NT2/D1 (cell line): ENCODE data around the gene DISP2.
A peak's percentile ranks its signal among the peaks of the same experiment; 100 is the strongest.

Source experiments
- DNase-seq: peaks from one replicate; pipeline ENCODE4 v3.0.0-alpha.2; 2011; ENCODE audit warnings: low read depth, low spot score
- H3K27me3 ChIP-seq: 2 replicates; pipeline ENCODE4 v1.6.0; 2011; ENCODE audit warnings: mild to moderate bottlenecking; ENCODE audit not compliant: insufficient read length, insufficient read depth
- H3K36me3 ChIP-seq: 2 replicates; pipeline ENCODE4 v1.6.1; 2011; ENCODE audit warnings: mild to moderate bottlenecking, low read length, mixed read lengths; ENCODE audit not compliant: insufficient read depth, insufficient read length
- H3K4me1 ChIP-seq: 2 replicates; pipeline ENCODE4 v1.5.1; 2011; ENCODE audit not compliant: insufficient read depth, insufficient read length
- H3K4me3 ChIP-seq: 2 replicates; pipeline ENCODE4 v1.5.1; 2011; ENCODE audit warnings: low read depth; ENCODE audit not compliant: insufficient read length
- H3K9ac ChIP-seq: 2 replicates; pipeline ENCODE4 v1.6.0; 2011; ENCODE audit warnings: low read depth; ENCODE audit not compliant: insufficient read length
- H3K9me3 ChIP-seq: 2 replicates; pipeline ENCODE4 v1.5.1; 2011; ENCODE audit warnings: mild to moderate bottlenecking, low read length; ENCODE audit not compliant: insufficient read depth
- SUZ12 ChIP-seq: IDR thresholded peaks from 2 replicates; pipeline ENCODE4 v1.6.1; 2011; ENCODE audit not compliant: insufficient read length, insufficient read depth; ENCODE audit errors: extremely low read depth
- YY1 ChIP-seq: IDR thresholded peaks from 2 replicates; pipeline ENCODE4 v1.6.1; 2011; ENCODE audit not compliant: insufficient read length, insufficient read depth
- ZNF274 ChIP-seq: IDR thresholded peaks from 2 replicates; pipeline ENCODE4 v1.6.1; 2011; ENCODE audit warnings: mild to moderate bottlenecking, low read depth, low read length

The DISP2 gene

GRCh38 chr15:40367686-40368611, 9.9 kb downstream of the DISP2 start:
- peak; percentile 77 for DNase-seq
- TF ChIP-seq YY1 (no peak), SUZ12 (no peak), ZNF274 (no peak)
- Histone ChIP-seq H3K9me3 (peaks cover 20% of the 10 kb centered on the region; the same call in 1 of the 2 replicates), H3K9ac (peak overlapping the region; percentile 32), H3K27me3 (peaks cover 34% of the 10 kb centered on the region), H3K36me3 (no peaks in the 10 kb centered on the region), H3K4me3 (no peak overlapping the region), H3K4me1 (peaks cover 4% of the 10 kb centered on the region)

- TF ChIP-seq ZNF274 (no peak), YY1 (no peak), SUZ12 (no peak)
- H3K4me3 ChIP-seq = no peak overlapping the region
- H3K9ac ChIP-seq = no peak overlapping the region
Observed at GRCh38 chr15:40368719-40369473, 10.9 kb downstream of the DISP2 start.

GRCh38 chr15:40369474-40369869, 11.5 kb downstream of the DISP2 start:
- Histone ChIP-seq H3K27me3 (peaks cover 34% of the 10 kb centered on the region), H3K9me3 (peaks cover 20% of the 10 kb centered on the region; the same call in 1 of the 2 replicates), H3K36me3 (no peaks in the 10 kb centered on the region), H3K4me3 (no peak overlapping the region), H3K4me1 (peaks cover 4% of the 10 kb centered on the region), H3K9ac (no peak overlapping the region)
- no peak for DNase-seq
- no peak for TF ChIP-seq YY1
- TF ChIP-seq ZNF274 = no peak
- no peak for TF ChIP-seq SUZ12

More at GRCh38 chr15:40368719-40369473, 10.9 kb downstream of the DISP2 start:
- Histone ChIP-seq H3K4me1 (peaks cover 4% of the 10 kb centered on the region), H3K27me3 (peaks cover 34% of the 10 kb centered on the region), H3K36me3 (no peaks in the 10 kb centered on the region), H3K9me3 (peaks cover 20% of the 10 kb centered on the region; the same call in 1 of the 2 replicates)
- DNase-seq = no peak

- H3K4me3 ChIP-seq = no peak overlapping the region
- DNase-seq = no peak
- H3K9me3 ChIP-seq = peaks cover 20% of the 10 kb centered on the region; the same call in 1 of the 2 replicates
- no peak overlapping the region for H3K9ac ChIP-seq
- peaks cover 4% of the 10 kb centered on the region for H3K4me1 ChIP-seq
- H3K36me3 ChIP-seq = no peaks in the 10 kb centered on the region
- no peak for TF ChIP-seq SUZ12
- TF ChIP-seq YY1 = no peak
- TF ChIP-seq ZNF274 = no peak
- H3K27me3 ChIP-seq = peaks cover 34% of the 10 kb centered on the region
Observed at GRCh38 chr15:40369971-40370370, 12.0 kb downstream of the DISP2 start.

- TF ChIP-seq ZNF274 = no peak
- no peak for TF ChIP-seq YY1
- TF ChIP-seq SUZ12 = no peak
- no peaks in the 10 kb centered on the region for H3K36me3 ChIP-seq
- peaks cover 19% of the 10 kb centered on the region for H3K27me3 ChIP-seq
- no peak overlapping the region for H3K4me3 ChIP-seq
- H3K9me3 ChIP-seq = peaks cover 11% of the 10 kb centered on the region; the same call in 1 of the 2 replicates
- no peak overlapping the region for H3K9ac ChIP-seq
- DNase-seq = no peak
- H3K4me1 ChIP-seq = no peaks in the 10 kb centered on the region
Observed at GRCh38 chr15:40372981-40373380, 15.0 kb downstream of the DISP2 start.

- Histone ChIP-seq H3K4me3 (no peak overlapping the region), H3K9me3 (no peaks in the 10 kb centered on the region), H3K4me1 (peaks cover 3% of the 10 kb centered on the region), H3K27me3 (no peaks in the 10 kb centered on the region), H3K36me3 (no peaks in the 10 kb centered on the region), H3K9ac (no peak overlapping the region)
- DNase-seq = no peak
- TF ChIP-seq SUZ12 = no peak
- TF ChIP-seq ZNF274 = no peak
- no peak for TF ChIP-seq YY1
Observed at GRCh38 chr15:40377606-40378005, 19.6 kb downstream of the DISP2 start.

- Histone ChIP-seq H3K36me3 (peaks cover 1% of the 10 kb centered on the region), H3K9me3 (no peaks in the 10 kb centered on the region), H3K4me1 (peaks cover 3% of the 10 kb centered on the region), H3K4me3 (no peak overlapping the region), H3K27me3 (no peaks in the 10 kb centered on the region), H3K9ac (no peak overlapping the region)
- DNase-seq = no peak
- no peak for TF ChIP-seq ZNF274
- no peak for TF ChIP-seq SUZ12
- TF ChIP-seq YY1 = no peak
Observed at GRCh38 chr15:40379374-40379773, 21.4 kb downstream of the DISP2 start.
